K562 (cell line): Measurements from ENCODE around the gene MCM7. TPM values are rescaled to one million over a fixed set of nuclear protein-coding genes. Genes with fewer than 3 reads are reported as not detected.

Source experiments
- COPS2 ChIP-seq: fragments of 450-650 bp; conservative IDR thresholded peaks from 2 replicates; pipeline ENCODE4 v1.6.1; 2016; ENCODE audit warnings: mild to moderate bottlenecking, moderate library complexity
- HBP1 ChIP-seq: fragments of 450-650 bp; formaldehyde crosslinking; IDR thresholded peaks from 2 replicates; pipeline ENCODE4 v1.4.0; 2022; ENCODE audit warnings: missing genetic modification characterization
- MYC ChIP-seq, 2 experiments: fragments of 250-450 bp in 1 of 2; sonication (Bioruptor Pico) in 1 of 2; IDR thresholded peaks; 2 replicates each; pipeline versions ENCODE4 v1.5.1 to v1.6.1; 2012 to 2021; ENCODE audit warnings: low read depth in 2 of 2, borderline replicate concordance in 1 of 2, improper control_type of control experiment in 1 of 2, low read length in 1 of 2, mild to moderate bottlenecking in 1 of 2, moderate library complexity in 1 of 2
- SAFB2 ChIP-seq: fragments of 200-400 bp; formaldehyde crosslinking; IDR thresholded peaks from 2 replicates; pipeline ENCODE4 v1.6.1; 2018; ENCODE audit warnings: borderline replicate concordance, low read length, low read depth, moderate library complexity; ENCODE audit not compliant: severe bottlenecking
- ZBTB40 ChIP-seq, 2 experiments: fragments of 450-650 bp in 1 of 2; sonication (generic) in 1 of 2; formaldehyde crosslinking in 1 of 2; IDR thresholded peaks; 2 replicates each; pipeline versions ENCODE4 v1.7.1 to v1.9.0; 2016 to 2022; ENCODE audit warnings: inconsistent platforms in 1 of 2, mild to moderate bottlenecking in 1 of 2, missing genetic modification reagents in 1 of 2
- polyA plus RNA-seq, 8 experiments: library from polyadenylated mRNA; depleted of rRNA in 4 of 8; stranded (reverse) in 5 of 8; unstranded in 3 of 8; fragments of >200 nt; fragmentation: Nextera tagmentation in 2 of 8; fragmentation: Illumina TruSeq in 1 of 8; extraction: Ambion mirVana in 2 of 8; extraction: Trizol in 1 of 8; gene quantifications; 2 replicates each; pipeline versions ENCODE4 v1.2.1 to v1.2.3, GENCODE V29; 2011 to 2014; ENCODE audit warnings: inconsistent platforms in 1 of 8, missing spikeins in 1 of 8
- total RNA-seq, 7 experiments: library from RNA; depleted of rRNA in 6 of 7; stranded (reverse); fragments of >200 nt in 6 of 7; fragmentation: Illumina TruSeq in 2 of 7; extraction: Trizol in 2 of 7; gene quantifications; 2 replicates each; pipeline versions ENCODE4 v1.2.1 to v1.2.3, GENCODE V29; 2011 to 2021; ENCODE audit warnings: low replicate concordance in 1 of 7
- TF ChIP-seq, protein P1 (sequence below): fragments of 450-650 bp; IDR thresholded peaks from 2 replicates; pipeline ENCODE4 v1.6.1; 2018; ENCODE audit warnings: mild to moderate bottlenecking, low read depth; ENCODE audit not compliant: partially characterized antibody
- TF ChIP-seq, protein P2 (sequence below): fragments of 450-650 bp; formaldehyde crosslinking; IDR thresholded peaks from 2 replicates; pipeline ENCODE4 v1.4.0; 2020; ENCODE audit warnings: mild to moderate bottlenecking, moderate library complexity
- TF ChIP-seq, protein P3 (sequence below), 2 experiments: fragments of 450-650 bp; IDR thresholded peaks; 2 replicates each; pipeline ENCODE4 v1.6.1; 2018; ENCODE audit warnings: mild to moderate bottlenecking in 2 of 2, low read depth in 1 of 2; ENCODE audit not compliant: partially characterized antibody in 2 of 2

MCM7 gene
- total and polyA plus RNA-seq, 9 of the 15 experiments (the other 6 are each of a cell fraction or from before 2014, with no cell fraction given), result 329 to 856 (median 437) TPM

- no peak for TF ChIP-seq ZBTB40 (IDR thresholded peaks at IDR 0.05)
- TF ChIP-seq ZBTB40 (CRISPR knock-in tag; IDR thresholded peaks at IDR 0.05), result no peak
- no peak for TF ChIP-seq MYC (IDR thresholded peaks at IDR 0.05; ENCODE audit: low read depth, low read length)
- peak; percentile 52; the same call in 1 of the 2 replicates for TF ChIP-seq MYC (CRISPR knock-in tag; IDR thresholded peaks at IDR 0.05; ENCODE audit: borderline replicate concordance, low read depth)
- TF ChIP-seq, protein P1, sequence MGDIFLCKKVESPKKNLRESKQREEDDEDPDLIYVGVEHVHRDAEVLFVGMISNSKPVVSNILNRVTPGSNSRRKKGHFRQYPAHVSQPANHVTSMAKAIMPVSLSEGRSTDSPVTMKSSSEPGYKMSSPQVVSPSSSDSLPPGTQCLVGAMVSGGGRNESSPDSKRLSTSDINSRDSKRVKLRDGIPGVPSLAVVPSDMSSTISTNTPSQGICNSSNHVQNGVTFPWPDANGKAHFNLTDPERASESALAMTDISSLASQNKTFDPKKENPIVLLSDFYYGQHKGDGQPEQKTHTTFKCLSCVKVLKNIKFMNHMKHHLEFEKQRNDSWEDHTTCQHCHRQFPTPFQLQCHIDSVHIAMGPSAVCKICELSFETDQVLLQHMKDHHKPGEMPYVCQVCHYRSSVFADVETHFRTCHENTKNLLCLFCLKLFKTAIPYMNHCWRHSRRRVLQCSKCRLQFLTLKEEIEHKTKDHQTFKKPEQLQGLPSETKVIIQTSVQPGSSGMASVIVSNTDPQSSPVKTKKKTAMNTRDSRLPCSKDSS, result no peak
- TF ChIP-seq, protein P2, sequence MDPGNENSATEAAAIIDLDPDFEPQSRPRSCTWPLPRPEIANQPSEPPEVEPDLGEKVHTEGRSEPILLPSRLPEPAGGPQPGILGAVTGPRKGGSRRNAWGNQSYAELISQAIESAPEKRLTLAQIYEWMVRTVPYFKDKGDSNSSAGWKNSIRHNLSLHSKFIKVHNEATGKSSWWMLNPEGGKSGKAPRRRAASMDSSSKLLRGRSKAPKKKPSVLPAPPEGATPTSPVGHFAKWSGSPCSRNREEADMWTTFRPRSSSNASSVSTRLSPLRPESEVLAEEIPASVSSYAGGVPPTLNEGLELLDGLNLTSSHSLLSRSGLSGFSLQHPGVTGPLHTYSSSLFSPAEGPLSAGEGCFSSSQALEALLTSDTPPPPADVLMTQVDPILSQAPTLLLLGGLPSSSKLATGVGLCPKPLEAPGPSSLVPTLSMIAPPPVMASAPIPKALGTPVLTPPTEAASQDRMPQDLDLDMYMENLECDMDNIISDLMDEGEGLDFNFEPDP (CRISPR knock-in tag), result no peak
- no peak for TF ChIP-seq COPS2
- no peak for TF ChIP-seq SAFB2
- TF ChIP-seq, protein P3, sequence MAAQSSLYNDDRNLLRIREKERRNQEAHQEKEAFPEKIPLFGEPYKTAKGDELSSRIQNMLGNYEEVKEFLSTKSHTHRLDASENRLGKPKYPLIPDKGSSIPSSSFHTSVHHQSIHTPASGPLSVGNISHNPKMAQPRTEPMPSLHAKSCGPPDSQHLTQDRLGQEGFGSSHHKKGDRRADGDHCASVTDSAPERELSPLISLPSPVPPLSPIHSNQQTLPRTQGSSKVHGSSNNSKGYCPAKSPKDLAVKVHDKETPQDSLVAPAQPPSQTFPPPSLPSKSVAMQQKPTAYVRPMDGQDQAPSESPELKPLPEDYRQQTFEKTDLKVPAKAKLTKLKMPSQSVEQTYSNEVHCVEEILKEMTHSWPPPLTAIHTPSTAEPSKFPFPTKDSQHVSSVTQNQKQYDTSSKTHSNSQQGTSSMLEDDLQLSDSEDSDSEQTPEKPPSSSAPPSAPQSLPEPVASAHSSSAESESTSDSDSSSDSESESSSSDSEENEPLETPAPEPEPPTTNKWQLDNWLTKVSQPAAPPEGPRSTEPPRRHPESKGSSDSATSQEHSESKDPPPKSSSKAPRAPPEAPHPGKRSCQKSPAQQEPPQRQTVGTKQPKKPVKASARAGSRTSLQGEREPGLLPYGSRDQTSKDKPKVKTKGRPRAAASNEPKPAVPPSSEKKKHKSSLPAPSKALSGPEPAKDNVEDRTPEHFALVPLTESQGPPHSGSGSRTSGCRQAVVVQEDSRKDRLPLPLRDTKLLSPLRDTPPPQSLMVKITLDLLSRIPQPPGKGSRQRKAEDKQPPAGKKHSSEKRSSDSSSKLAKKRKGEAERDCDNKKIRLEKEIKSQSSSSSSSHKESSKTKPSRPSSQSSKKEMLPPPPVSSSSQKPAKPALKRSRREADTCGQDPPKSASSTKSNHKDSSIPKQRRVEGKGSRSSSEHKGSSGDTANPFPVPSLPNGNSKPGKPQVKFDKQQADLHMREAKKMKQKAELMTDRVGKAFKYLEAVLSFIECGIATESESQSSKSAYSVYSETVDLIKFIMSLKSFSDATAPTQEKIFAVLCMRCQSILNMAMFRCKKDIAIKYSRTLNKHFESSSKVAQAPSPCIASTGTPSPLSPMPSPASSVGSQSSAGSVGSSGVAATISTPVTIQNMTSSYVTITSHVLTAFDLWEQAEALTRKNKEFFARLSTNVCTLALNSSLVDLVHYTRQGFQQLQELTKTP (IDR thresholded peaks at IDR 0.05; ENCODE audit: low read depth in 1 of 2, partially characterized antibody in 2 of 2), result peak in 1 of 2 experiments; percentile 64
- TF ChIP-seq HBP1 (CRISPR knock-in tag), result no peak
Observed at GRCh38 chr7:100148225-100148558, 47.0 kb upstream of the MCM7 start (continued).
